Retina (tissue), 1 donor: ENCODE results near the gene AP1G1.
"Not testable (repeated sequence)": the region's sequence is repeated elsewhere in the genome, so short reads cannot be mapped to it uniquely, and the experiment has no call there.

Experiments used
- DNase-seq: peaks from one replicate; pipeline ENCODE4 v3.0.0-alpha.2; 2016

The AP1G1 gene

DNA sequence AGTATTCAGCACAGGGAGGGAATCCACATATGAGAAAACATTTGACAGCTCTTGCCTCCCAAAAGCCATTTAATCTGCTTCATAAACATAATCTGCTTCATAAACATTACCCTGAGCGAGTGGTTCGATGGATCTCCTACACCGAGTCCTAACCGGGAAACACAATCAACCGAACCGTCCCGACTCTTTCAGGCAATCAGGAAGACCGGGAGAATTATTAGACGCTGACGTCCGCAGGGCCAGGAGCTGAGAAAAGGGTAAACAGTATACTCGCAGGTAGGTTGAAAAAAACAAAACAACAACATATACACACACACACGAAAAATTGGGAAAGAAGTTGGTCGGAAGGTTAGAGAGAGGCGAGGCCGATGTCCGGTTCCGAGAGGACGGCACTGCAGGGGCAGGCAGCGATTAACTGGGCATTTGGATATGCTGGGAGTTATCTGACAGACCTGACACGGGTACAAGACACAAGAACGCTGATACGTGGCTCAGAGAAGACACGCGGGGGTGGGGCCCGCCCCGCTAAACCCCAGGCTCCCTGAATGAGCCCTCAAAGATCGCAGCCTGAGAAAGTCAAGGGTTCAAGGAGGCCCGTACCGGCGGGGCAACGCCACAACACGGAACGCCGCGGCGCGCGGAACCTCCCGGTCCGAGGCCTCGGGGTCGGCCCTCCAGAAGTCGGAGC is 585 bp downstream of the AP1G1 start:
- no peak for DNase-seq

DNA sequence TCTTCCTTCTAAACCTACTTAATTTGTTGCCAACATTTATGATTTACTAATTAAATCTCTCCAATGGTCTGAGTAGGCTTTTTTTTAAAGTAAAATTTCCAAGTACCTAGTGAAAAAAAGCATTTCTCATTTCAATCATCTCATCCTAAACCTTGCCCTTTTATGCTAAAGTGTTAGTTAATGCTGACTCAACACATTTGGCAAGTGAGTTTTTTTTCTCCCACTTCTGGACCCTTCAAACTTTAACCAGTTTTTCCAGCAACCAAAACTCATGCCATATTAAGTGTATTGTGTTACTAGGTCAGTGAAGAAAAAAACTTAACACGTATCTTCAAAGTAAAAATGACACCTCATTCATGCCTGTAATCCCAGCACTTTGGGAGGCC is 5.3 kb downstream of the AP1G1 start:
- DNase-seq = no peak

DNA sequence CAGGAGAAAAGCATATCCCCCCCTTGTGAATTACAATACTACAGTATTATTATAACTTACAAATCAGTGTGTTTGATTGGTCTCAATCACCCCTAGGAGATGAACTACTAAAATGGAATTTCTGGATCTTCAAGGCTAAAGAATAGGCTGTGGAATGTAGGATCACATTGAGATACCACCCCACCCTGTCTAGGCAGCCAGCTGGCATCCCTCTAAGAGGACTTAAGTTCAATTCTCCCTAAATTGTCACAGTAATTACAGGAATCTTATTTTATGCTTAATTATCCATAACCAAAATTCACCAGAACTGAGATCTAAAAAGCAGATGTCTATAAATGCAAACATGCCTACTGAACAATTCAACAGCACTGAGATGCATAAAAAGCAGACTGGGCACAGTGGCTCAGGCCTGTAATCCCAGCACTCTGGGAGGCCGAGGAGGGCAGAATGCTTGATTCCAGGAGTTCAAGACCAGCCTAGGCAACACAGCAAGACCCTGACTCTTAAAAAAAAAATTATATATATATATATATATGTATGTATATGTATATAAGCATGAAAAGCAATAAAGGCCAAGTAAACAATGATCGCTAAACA is 12.0 kb downstream of the AP1G1 start:
- no peak for DNase-seq

DNA sequence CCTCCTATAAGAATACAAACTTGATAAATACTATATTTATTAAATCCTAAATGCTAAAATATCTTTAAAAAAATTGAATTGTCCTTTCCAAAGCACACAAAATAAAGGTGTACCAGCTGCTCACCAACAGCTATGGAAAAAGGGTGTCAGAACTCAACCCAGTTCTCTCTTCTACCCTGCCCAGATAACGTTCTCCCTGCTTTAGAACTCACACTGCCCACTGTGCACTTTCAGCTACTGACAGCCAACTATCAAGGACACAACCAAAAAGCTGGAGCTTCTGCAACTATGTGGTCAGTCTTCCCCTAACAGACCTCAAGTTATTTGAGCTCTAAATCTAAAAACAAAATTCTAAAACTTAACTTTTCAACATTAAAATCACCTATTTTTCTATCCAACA is 13.7 kb downstream of the AP1G1 start:
- DNase-seq = no peak

DNA sequence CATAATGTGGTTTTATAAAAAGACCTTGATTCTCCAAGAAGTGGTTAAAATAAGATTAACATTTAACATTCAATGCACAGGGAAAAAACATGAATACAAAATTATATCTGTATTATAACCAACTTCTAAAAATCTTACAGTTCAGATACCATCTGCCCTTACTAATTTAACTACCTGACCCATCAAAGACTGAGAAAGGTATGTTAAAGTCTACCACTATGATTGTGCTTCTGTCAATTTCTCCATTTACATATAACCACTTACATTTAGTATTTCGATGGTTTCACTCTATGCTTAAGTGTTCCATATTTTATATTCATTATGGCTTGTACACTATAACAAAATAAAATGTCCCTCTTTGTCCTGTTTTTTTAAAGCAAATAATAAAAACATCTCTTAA is 14.6 kb downstream of the AP1G1 start:
- no peak for DNase-seq

DNA sequence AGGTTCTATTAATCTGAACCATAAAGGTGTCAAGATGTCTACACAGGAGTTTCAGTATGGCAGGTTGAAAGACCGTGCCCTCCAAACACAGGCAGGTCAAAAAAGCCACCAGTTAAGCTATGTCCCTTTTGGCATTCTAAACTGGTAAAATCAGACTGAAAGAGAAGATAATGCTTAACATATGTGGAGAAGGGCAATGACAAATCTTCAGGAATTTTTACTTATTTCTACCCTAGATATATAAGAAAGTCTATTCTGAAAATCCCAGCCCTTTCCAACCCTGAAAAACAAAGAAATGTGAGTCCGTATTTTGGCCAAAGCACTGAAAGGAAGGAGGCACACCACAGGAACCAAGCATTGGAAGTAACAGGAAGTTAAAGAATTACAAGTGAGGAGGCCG is 16.5 kb downstream of the AP1G1 start:
- DNase-seq = no peak

DNA sequence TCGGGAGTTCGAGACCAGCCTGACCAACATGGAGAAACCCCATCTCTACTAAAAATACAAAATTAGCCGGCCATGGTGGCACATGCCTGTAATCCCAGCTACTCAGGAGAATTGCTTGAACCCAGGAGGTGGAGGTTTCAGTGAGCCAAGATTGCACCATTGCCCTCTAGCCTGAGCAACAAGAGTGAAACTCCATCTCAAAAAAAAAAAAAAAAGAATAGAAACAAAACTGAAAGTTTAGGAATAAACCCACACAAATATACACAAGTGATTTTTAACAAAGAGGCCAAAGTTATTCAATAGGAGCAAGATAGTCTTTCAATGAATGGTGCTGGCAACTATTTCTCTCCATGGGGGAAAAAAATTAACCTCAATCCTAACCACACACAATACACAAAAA is 18.3 kb downstream of the AP1G1 start:
- DNase-seq = not testable (repeated sequence)

DNA sequence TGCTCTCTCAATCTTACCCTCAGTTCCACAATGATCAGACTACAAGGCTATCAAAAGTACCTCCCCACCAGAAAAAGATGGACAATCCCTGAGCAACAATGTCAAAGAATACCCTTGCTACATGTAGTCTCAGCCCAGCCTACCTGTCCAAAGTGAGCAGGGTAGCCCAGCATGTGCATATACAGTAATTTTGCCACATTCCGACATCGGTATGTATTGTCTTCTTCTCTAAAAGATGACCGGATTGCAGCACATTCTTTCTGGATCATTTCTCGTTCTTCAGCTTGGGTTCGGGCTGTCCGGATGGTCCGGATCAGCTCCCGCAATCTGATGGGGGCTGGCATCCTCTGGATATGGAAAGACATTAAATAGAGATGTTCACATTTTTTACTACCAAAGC is 19.5 kb downstream of the AP1G1 start:
- no peak for DNase-seq

DNA sequence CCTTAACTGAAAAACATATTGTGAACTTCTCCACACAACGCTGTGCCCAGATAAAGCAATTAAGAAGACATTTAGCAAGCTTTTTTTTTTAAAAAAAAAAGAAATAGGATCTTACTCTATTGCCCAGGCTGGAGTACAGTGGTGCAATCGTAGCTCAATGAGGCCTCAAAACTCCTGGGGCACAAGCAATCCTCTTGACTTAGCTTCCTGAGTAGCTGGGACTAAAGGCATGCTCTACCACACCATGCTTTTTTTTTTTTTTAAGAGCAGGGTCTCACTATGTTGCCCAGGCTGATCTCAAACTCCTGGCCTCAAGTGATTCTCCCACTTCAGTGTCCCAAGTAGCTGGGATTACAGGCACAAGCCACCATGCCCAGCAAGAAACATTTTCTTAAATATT is 20.1 kb downstream of the AP1G1 start:
- no peak for DNase-seq

DNA sequence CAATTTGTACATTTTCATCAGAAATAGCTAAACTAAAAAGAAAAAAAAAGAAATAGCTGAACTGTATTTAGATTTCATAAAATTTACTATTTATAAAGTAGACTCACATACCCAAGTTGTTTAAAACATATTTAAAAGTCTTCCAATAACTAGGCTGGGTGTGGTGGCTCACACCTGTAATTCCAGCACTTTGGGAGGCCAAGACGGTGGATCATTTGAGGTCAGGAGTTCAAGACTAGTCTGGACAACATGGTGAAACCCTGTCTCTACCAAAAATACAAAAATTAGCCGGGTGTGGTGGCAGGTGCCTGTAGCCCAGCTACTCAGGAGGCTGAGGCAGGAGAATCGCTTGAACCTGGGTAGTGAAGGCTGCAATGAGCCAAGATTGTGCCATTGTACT is 23.5 kb downstream of the AP1G1 start:
- not testable (repeated sequence) for DNase-seq

DNA sequence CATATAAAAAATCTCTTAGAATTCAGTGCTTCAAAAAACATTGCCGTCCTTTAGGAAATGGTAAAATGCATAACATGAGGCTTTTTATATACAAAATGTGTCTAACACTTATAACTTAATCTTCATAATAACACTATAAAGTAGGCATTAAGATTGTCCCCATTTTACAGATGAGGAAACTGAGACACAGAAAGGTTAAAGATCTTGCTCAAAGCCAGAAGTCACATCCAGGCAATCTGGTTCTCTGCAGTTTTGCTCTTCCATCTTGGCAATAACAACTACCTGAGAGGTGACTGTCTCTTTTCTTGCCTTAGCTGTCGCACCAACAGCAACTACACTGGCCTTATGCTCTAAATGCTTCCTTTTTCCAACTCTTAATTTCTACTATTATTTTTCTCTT is 24.5 kb downstream of the AP1G1 start:
- no peak for DNase-seq

DNA sequence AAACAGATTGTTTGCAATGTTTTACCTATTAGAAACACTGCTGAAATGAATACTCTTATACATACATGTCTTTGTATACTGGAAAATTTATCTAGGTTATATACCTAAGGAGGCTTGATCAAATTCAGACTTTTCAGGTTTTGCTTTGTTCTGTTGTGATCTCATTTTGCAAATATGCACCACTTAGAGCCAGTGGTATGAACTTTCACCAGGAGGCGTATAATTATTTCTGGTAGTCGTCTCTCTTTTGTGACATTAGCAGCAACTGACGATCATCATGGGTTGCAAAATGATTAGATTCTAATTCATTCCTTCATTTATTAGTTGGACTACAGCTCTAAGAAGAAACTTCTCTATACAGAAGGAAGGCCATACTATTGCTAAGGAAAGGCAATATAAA is 26.9 kb downstream of the AP1G1 start:
- no peak for DNase-seq

DNA sequence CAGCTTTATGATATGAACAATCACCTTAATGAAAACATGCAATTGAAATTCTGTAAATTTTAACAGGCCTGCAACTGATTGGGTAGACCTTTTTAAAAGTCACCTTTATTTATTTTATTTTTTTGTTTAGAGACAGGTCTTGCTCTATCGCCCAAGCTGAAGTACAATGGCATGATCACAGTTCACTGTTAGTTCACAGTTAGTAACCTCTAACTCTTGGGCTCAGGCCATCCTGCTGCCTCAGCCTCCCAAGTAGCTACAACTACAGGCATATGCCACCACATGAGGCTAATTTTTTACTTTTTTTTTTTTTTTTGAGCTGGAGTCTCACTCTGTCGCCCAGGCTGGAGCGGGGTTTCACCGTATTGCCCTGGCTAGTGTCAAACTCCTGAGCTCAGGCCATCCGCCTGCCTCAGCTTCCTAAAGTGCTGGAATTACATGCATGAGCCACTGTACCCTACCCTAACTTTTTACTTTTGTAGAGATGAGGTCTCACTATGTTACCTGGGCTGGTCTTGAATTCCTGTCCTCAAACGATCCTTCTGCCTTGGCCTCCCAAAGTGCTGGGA is 28.0 kb downstream of the AP1G1 start:
- no peak for DNase-seq

DNA sequence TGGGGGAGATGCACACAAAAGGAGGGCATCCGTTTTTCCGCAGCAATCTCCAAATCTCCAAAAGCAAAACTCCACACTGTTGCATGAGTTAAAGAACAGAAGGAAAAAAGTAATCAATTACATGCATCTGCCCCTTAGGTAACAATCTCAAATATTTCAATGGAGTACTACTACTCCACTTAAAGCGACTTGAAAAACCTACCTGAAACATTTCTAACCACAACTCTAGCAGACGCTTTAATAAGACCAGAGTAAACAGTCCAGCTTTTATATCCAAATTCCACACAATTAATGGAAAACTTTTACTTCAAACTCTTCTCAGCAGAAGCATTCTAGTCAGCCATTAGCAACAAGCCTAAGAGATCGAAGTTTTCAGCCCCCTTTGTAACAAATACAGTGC is 29.9 kb downstream of the AP1G1 start:
- no peak for DNase-seq

DNA sequence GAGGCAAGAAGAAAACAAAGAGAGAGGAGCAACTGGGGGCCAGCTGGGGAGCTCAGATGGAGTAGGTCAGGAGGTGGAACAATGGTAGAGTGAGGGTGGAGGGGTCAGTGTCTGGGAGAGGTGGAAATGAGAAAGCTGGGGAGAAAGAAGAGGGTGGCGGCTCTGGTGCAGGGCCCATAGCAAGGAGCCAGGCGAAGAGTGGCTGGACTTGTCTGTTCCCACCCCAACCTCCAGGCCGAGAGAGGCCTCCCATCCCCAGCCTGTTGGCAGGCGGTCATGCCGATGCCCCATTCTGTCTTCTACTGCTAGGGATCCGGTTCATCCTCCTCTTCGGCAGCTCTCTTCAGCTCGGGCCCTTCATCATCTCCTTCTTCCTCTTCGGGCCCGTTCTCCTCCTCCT is 31.3 kb downstream of the AP1G1 start:
- no peak for DNase-seq

DNA sequence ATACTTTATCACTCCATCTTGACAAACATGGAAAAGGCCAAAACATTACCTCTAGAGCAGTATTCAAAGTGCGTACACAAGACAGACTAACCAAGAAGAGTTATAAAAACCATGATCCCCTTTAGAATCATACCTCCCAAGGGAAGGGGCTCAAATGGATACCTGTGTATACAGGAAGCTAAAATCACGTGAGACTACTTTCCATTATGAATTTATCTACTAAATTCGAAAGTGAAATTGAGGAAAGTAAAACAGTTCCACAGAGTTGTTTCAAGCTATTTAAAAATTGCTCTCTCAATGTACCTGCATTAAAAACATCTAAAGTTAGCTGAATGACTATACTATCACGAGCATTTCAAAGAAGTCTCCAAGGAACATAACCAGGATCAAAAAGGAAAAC is 32.7 kb downstream of the AP1G1 start:
- DNase-seq = no peak

DNA sequence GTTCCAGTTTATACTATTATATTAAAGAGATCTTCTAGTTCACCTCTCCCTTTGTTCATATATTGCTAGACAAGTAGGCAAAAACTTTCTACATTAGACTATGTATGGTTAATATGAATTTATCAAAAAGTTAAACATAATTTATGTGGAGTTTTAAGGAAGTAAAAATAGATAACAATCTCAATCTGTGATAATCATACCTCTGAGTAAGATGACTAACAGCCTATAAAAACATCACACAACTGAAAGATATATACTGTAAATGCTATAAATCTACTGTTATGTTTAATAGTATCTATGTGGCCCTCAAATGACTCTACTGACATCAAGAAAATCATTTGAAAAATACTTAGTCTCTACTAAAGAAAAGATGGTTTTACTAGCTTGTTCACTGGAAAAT is 37.1 kb downstream of the AP1G1 start:
- no peak for DNase-seq

DNA sequence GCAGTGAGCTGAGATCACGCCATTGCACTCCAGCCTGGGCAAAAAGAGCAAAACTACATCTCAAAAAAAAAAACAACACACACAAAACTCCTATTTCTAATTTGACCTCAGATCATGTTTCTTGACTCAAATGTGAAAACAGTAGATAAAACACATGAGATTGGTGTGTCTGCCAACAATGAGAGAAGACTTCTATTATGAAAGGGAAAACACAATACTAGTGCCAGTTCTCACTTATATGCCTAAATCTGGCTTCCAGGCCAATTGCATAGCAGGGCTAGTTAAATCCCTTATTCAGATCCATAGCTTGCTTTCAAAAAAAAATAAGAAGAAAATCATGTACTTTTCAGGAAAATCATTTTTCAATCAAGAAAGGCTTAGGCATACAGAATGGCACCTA is 39.4 kb downstream of the AP1G1 start:
- DNase-seq = no peak

DNA sequence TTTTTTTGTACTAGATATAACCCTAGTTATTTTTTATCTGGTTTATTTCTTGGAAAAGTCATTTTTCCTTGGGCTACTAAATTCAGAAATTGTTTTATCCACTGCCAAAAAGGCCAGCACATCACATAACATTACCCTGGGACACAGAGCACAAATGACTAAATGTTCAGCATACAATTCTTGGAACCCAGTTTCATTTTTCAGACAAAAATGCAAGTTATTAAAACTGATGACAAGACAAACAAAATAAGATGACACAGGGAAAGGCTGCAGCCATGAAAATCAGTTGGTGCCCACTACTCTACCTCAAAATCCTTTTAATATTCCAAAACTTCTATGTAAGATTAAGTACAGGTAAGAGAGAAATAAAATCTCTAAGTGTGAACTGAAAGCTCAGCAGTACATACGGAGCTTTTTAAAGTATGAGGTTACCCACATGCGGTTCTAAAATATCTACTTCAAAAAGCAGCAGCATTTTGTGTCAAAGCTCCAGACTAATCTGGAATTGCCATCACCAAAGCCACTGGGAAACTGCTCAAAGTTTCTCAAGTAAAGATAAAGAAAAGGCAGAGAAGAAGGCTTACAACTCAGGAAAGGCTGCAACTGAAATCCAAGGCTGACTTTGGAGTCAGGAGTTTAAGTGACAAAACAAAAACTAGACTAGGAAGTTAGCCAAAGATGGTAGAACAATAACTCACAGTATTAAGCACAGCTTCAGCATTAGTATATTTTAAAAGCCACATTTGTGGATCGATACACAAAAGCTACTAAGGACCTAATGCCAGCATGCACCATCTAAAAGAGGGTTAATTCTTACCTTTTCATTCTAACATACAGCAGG is 41.4 kb downstream of the AP1G1 start:
- DNase-seq = no peak

DNA sequence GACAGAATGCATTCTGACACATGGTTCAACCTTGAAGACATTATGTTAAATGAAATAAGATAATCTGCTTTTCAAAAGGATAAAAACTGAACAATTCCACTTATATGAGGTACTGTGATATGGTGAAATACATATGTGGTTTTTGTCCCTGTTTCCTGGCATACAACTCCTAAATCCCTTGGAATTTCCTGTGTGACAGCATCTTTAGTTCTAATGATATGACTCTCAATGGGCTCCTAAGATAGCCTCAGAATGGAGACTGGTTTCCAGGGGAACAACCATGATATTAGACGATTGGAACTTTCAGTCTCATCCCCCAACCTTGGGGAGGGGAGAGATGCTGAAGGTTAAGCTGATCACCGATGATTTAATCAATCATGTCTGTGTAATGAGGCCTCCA is 46.4 kb downstream of the AP1G1 start:
- DNase-seq = no peak

DNA sequence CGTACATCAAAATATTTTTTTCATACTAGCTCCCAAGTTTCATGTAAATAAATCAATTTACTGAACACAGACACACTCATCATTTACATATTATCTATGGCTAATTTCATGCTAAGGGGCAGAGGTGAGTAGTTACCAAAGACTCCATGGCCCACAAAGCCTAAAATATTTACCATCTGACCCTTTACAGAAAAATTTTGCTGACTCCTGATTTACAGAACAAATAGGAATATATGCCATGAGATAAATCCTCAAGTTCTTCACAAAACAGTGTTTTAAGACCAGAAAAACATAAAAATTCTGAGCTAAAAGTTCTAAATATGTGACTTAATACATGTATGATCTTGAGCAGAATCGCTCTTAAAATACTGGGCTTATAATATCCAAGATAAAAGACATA is 47.5 kb downstream of the AP1G1 start:
- no peak for DNase-seq

DNA sequence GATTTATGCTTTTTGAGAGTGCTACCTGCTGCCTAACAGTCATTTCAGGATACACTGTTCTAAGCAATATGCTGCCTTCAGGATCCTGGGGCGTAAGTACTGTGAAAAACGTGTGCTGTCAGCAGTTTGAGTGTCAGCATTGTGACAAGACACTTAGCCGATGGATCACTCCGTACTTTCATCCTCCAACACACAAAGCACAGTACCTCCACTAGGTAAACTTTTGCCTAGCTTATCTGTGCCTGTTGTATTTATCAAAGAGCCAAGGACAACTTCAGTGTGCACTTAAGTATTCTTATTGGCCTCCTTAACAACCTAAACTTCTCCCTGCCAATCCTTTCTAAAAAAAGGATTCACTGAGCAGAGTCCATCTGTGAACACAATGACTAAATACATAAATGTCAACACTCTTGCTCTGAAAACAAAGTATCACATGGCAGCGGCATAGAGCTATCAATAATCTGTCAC is 50.3 kb downstream of the AP1G1 start:
- no peak for DNase-seq

DNA sequence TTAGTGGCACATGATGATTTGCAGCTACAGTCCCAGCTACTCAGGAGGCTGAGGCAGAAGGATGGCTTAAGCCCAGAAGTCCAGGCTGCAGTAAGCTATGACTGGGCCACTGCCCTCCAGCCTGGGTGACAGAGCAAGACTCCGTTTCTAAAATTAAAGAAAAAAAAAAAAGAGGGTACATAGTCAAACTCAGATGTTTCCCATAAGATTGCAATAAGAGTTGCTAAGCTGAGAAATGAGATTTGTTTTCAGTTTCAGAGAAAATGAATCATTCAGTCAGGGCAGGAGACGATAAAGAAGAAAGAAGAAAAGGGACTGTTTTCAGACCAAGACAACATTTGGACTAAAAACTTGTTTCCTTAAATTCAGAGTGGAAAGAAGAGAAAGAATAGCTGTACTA is 54.0 kb downstream of the AP1G1 start:
- no peak for DNase-seq

DNA sequence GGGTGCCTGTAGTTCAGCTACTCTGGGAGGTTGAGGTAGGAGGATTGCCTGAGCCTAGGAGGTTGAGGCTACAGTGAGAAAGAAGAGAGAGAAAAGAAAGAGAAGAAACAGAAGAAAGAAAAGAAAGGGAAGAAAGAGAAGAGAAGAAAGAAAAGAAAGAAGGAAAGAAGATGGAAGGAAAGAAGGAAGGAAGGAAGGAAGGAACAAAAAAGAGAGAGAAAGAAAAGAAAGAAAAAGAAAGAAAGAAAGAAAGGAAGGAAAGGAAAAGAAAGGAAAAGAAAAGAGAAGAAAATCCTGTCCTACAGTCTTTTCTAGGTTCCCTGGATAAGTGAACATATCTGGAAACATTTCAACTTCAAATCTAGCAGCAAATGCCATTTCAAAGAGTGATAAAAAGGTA is 54.5 kb downstream of the AP1G1 start:
- DNase-seq = no peak
